ENCODE results near the gene STAT1. TPM values are rescaled to one million over a fixed set of nuclear protein-coding genes. Genes with fewer than 3 reads are reported as not detected.

STAT1 gene
- total and polyA plus RNA-seq, 9 of the 15 experiments (the other 6 are each of a cell fraction or from before 2014, with no cell fraction given): 8.7 to 34.4 (median 26.8) TPM

GRCh38 chr2:190947141-190947540, 66.8 kb downstream of the STAT1 start:
- ChIA-PET POLR2A (interaction anchor here (0.9 to 1.5 kb wide), 3 partner anchors 14 to 27 kb away, joined by 3 to 6 read pairs (median 3); no protein-coding TSS in a partner anchor), CTCF (ENCODE audit: low intra/inter-chr PET ratio) (no interaction called here)
- no peaks in the 10 kb centered on the region for H4K20me1 ChIP-seq (replicated peaks; ENCODE audit: control insufficient read depth, insufficient read depth, low read length)
- no peak overlapping the region for H3K4me3 ChIP-seq
- intact Hi-C loops (cut with micrococcal nuclease): loop anchor here (5.0 to 10.0 kb wide), 2 partner anchors 102 to 165 kb away; no protein-coding TSS in a partner anchor
- peaks cover 0 to 10% of the 10 kb centered on the region in 2 experiments; a peak in 1 of 5 replicates for H3K4me1 ChIP-seq (replicated peaks in 1 of 2; ENCODE audit: control insufficient read depth in 2 of 2, insufficient read depth in 2 of 2, low read length in 2 of 2)
- H3K9me3 ChIP-seq (replicated peaks; ENCODE audit: control insufficient read depth, insufficient read depth, low read depth, low read length): no peaks in the 10 kb centered on the region
- no peaks in the 10 kb centered on the region for H3K9me1 ChIP-seq (ENCODE audit: control insufficient read depth, insufficient read depth, low read length)
- no peak for FAIRE-seq
- no peaks in the 10 kb centered on the region for H3K27me3 ChIP-seq (ENCODE audit: control insufficient read depth in 2 of 2, insufficient read depth in 2 of 2, low read length in 2 of 2)
- TF ChIP-seq ZNF740 (CRISPR knock-in tag; IDR thresholded peaks at IDR 0.05) (no peak), ZNF740 (tag; IDR thresholded peaks at IDR 0.05) (no peak), FOXJ2 (tag; IDR thresholded peaks at IDR 0.05) (peak; percentile 94)
- no TSS peak for BruUV-seq (replicated peaks)
- H3K27ac ChIP-seq (ENCODE audit: extremely low read depth, low read depth, low read length): no peak overlapping the region
- no peaks in the 10 kb centered on the region for H3K36me3 ChIP-seq (ENCODE audit: control insufficient read depth, insufficient read depth, low read length)
- ATAC-seq: no peak
- 0% methylated on average over 1 of the region's 1 CpG for WGBS (ENCODE audit: insufficient coverage, low coverage, missing lambda C conversion rate)
- no peak overlapping the region for H3K9ac ChIP-seq (ENCODE audit: insufficient read depth in 1 of 2, low read depth in 2 of 2, low read length in 2 of 2)
- H2AFZ ChIP-seq (ENCODE audit: low read depth, low read length): no peak overlapping the region
- no peak for DNase-seq (ENCODE audit: extremely low read depth in 1 of 4, low spot score in 3 of 4)
- no peaks in the 10 kb centered on the region for H3K79me2 ChIP-seq (ENCODE audit: control insufficient read depth, insufficient read depth, low read length)
- in situ Hi-C loops (cut with MboI): no loop called here
- H3K4me2 ChIP-seq (ENCODE audit: insufficient read depth, low read length): no peak overlapping the region

GRCh38 chr2:190943706-190944105, 70.3 kb downstream of the STAT1 start:
- ChIA-PET CTCF (ENCODE audit: low intra/inter-chr PET ratio) (no interaction called here), POLR2A (no interaction called here)
- H3K4me2 ChIP-seq (ENCODE audit: insufficient read depth, low read length): no peak overlapping the region
- H2AFZ ChIP-seq (ENCODE audit: low read depth, low read length): no peak overlapping the region
- intact Hi-C loops (cut with micrococcal nuclease) (loop anchor here (10.0 kb wide), 1 partner anchor 99 kb away; no protein-coding TSS in a partner anchor), in situ Hi-C loops (cut with MboI) (no loop called here)
- no peaks in the 10 kb centered on the region for H3K9me1 ChIP-seq (ENCODE audit: control insufficient read depth, insufficient read depth, low read length)
- peaks cover 0 to 10% of the 10 kb centered on the region in 2 experiments; a peak in 1 of 5 replicates for H3K4me1 ChIP-seq (replicated peaks in 1 of 2; ENCODE audit: control insufficient read depth in 2 of 2, insufficient read depth in 2 of 2, low read length in 2 of 2)
- BruUV-seq (replicated peaks): no TSS peak
- no peaks in the 10 kb centered on the region for H3K36me3 ChIP-seq (ENCODE audit: control insufficient read depth, insufficient read depth, low read length)
- WGBS (ENCODE audit: insufficient coverage, low coverage, missing lambda C conversion rate): 12% methylated on average over 2 of the region's 2 CpGs
- no peak overlapping the region for H3K9ac ChIP-seq (ENCODE audit: insufficient read depth in 1 of 2, low read depth in 2 of 2, low read length in 2 of 2)
- no peaks in the 10 kb centered on the region for H3K27me3 ChIP-seq (ENCODE audit: control insufficient read depth in 2 of 2, insufficient read depth in 2 of 2, low read length in 2 of 2)
- H3K79me2 ChIP-seq (ENCODE audit: control insufficient read depth, insufficient read depth, low read length): no peaks in the 10 kb centered on the region
- H4K20me1 ChIP-seq (replicated peaks; ENCODE audit: control insufficient read depth, insufficient read depth, low read length): no peaks in the 10 kb centered on the region
- no peak overlapping the region for H3K4me3 ChIP-seq
- no peaks in the 10 kb centered on the region for H3K9me3 ChIP-seq (replicated peaks; ENCODE audit: control insufficient read depth, insufficient read depth, low read depth, low read length)
- no peak for FAIRE-seq
- no peak for ATAC-seq
- DNase-seq (ENCODE audit: extremely low read depth in 1 of 4, low spot score in 3 of 4): no peak
- no peak overlapping the region for H3K27ac ChIP-seq (ENCODE audit: extremely low read depth, low read depth, low read length)
- no peak for TF ChIP-seq MYNN (IDR thresholded peaks at IDR 0.05)
- TF ChIP-seq MYNN (CRISPR knock-in tag; IDR thresholded peaks at IDR 0.05): no peak
- no peak for TF ChIP-seq ZNF212 (CRISPR knock-in tag; IDR thresholded peaks at IDR 0.05)
- no peak for TF ChIP-seq SPI1 (IDR thresholded peaks at IDR 0.05; ENCODE audit: borderline replicate concordance, low read depth, low read length)
- TF ChIP-seq ZNF551 (CRISPR knock-in tag; IDR thresholded peaks at IDR 0.05): no peak
- no peak for TF ChIP-seq ZNF75A (CRISPR knock-in tag; IDR thresholded peaks at IDR 0.05)
- no peak for TF ChIP-seq ZNF23 (CRISPR knock-in tag; IDR thresholded peaks at IDR 0.05)
- TF ChIP-seq DMBX1 (CRISPR knock-in tag; IDR thresholded peaks at IDR 0.05; ENCODE audit: borderline replicate concordance): no peak
- no peak for TF ChIP-seq PBX2 (CRISPR knock-in tag; IDR thresholded peaks at IDR 0.05; ENCODE audit: low read depth)
- no peak for TF ChIP-seq PBX2 (tag; conservative IDR thresholded peaks at IDR 0.05; ENCODE audit: low read depth)
- TF ChIP-seq ZFP36 (IDR thresholded peaks at IDR 0.05; ENCODE audit: low read depth, low read length, partially characterized antibody): no peak
- no peak for TF ChIP-seq ZNF766 (CRISPR knock-in tag; conservative IDR thresholded peaks at IDR 0.05)

Data from K562 (cell line).